ENCODE measurements around the gene SLC45A3. TPM values are rescaled to one million over a fixed set of nuclear protein-coding genes. Genes with fewer than 3 reads are reported as not detected.

The SLC45A3 gene
- total and polyA plus RNA-seq, 4 donors = 5.3 to 9.9 (median 5.7) TPM

- H3K4me1 ChIP-seq (ENCODE audit: control insufficient read depth in 4 of 4, insufficient read depth in 4 of 4, low read length in 3 of 4) = peaks cover 2 to 9% (median 8%) of the 10 kb centered on the region in 4 donors
- 92% methylated on average over 7 of the region's 7 CpGs for WGBS
- H3K4me3 ChIP-seq (ENCODE audit: low read depth in 1 of 3, low read length in 3 of 3) = no peak overlapping the region
- H3K9me3 ChIP-seq (ENCODE audit: control insufficient read depth in 4 of 4, low read length in 3 of 4) = no peaks in the 10 kb centered on the region
- no peak overlapping the region for H3K9ac ChIP-seq (ENCODE audit: low read depth in 1 of 2, low read length in 2 of 2)
- no peak for DNase-seq (ENCODE audit: low spot score)
- no peaks in the 10 kb centered on the region for H3K36me3 ChIP-seq (ENCODE audit: control insufficient read depth in 4 of 4, insufficient read depth in 3 of 4, low read depth in 1 of 4, low read length in 3 of 4)
- TF ChIP-seq RAD21 (IDR thresholded peaks at IDR 0.05) (no peak), GABPA (IDR thresholded peaks at IDR 0.05 in 1 of 2, conservative IDR thresholded peaks at IDR 0.05 in 1 of 2) (no peak), SP1 (IDR thresholded peaks at IDR 0.05) (no peak), YY1 (IDR thresholded peaks at IDR 0.05) (no peak)
- TF ChIP-seq, protein P1, sequence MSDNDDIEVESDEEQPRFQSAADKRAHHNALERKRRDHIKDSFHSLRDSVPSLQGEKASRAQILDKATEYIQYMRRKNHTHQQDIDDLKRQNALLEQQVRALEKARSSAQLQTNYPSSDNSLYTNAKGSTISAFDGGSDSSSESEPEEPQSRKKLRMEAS (IDR thresholded peaks at IDR 0.05) = no peak
- H3K27ac ChIP-seq (ENCODE audit: low read depth in 1 of 2, low read length in 2 of 2) = no peak overlapping the region
- no peaks in the 10 kb centered on the region for H3K27me3 ChIP-seq (ENCODE audit: control insufficient read depth in 4 of 4, insufficient read depth in 4 of 4, low read length in 3 of 4)
These were observed 8.1 kb upstream of the SLC45A3 start for GRCh38 chr1:205688171-205689080.

- Histone ChIP-seq H3K9me3 (ENCODE audit: control insufficient read depth in 4 of 4, low read length in 3 of 4) (no peaks in the 10 kb centered on the region), H3K4me3 (ENCODE audit: low read depth in 1 of 3, low read length in 3 of 3) (no peak overlapping the region), H3K4me1 (ENCODE audit: control insufficient read depth in 4 of 4, insufficient read depth in 4 of 4, low read length in 3 of 4) (peaks cover 2 to 9% (median 8%) of the 10 kb centered on the region in 4 donors), H3K27ac (ENCODE audit: low read depth in 1 of 2, low read length in 2 of 2) (no peak overlapping the region), H3K9ac (ENCODE audit: low read depth in 1 of 2, low read length in 2 of 2) (no peak overlapping the region), H3K36me3 (ENCODE audit: control insufficient read depth in 4 of 4, insufficient read depth in 3 of 4, low read depth in 1 of 4, low read length in 3 of 4) (no peaks in the 10 kb centered on the region), H3K27me3 (ENCODE audit: control insufficient read depth in 4 of 4, insufficient read depth in 4 of 4, low read length in 3 of 4) (no peaks in the 10 kb centered on the region)
- no peak for DNase-seq (ENCODE audit: low spot score)
- 84% methylated on average over 2 of the region's 2 CpGs for WGBS
- TF ChIP-seq RXRA (IDR thresholded peaks at IDR 0.05) (no peak), HNF4A (conservative IDR thresholded peaks at IDR 0.05) (no peak), FOXA1 (IDR thresholded peaks at IDR 0.05) (no peak), FOXA2 (IDR thresholded peaks at IDR 0.05) (no peak), ZBTB33 (IDR thresholded peaks at IDR 0.05) (no peak), GABPA (IDR thresholded peaks at IDR 0.05 in 1 of 2, conservative IDR thresholded peaks at IDR 0.05 in 1 of 2) (no peak), REST (IDR thresholded peaks at IDR 0.05) (no peak), SP1 (IDR thresholded peaks at IDR 0.05) (no peak), HNF4G (IDR thresholded peaks at IDR 0.05) (no peak), YY1 (IDR thresholded peaks at IDR 0.05) (no peak), JUND (IDR thresholded peaks at IDR 0.05) (no peak)
These were observed 6.9 kb upstream of the SLC45A3 start for GRCh38 chr1:205687242-205687641.

Data from liver (tissue), 9 donors.